Measurements from ENCODE around the gene ZBED2.
"Not testable (repeated sequence)": the region's sequence is repeated elsewhere in the genome, so short reads cannot be mapped to it uniquely, and the experiment has no call there.

ZBED2 gene, protein sequence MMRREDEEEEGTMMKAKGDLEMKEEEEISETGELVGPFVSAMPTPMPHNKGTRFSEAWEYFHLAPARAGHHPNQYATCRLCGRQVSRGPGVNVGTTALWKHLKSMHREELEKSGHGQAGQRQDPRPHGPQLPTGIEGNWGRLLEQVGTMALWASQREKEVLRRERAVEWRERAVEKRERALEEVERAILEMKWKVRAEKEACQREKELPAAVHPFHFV

DNA sequence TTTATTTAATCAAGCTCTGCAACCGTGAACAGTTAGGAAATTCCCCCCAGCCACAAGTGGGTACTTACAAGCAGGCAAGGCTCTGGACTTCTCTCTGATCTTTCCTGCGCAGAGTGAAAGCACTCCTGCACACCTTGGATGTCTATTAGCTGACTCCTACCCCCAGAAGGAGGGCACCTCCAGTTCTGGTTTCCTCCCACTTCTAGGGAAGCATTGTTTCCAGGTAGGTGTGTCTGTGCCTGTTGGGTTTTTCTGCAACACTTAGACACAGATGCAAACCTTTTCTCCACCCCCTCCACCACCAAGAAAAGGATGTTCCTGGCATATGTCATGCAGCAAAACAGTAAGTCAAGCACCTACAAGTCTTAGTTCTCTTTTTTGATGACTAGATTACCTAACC lies at the start of gene ZBED2:
Gene ZBED2, minus strand, starts transcription at position 115 of the 400 bp plus-strand sequence. CDS start 1,145 bp downstream, outside the sequence.
- no peak for DNase-seq

DNA sequence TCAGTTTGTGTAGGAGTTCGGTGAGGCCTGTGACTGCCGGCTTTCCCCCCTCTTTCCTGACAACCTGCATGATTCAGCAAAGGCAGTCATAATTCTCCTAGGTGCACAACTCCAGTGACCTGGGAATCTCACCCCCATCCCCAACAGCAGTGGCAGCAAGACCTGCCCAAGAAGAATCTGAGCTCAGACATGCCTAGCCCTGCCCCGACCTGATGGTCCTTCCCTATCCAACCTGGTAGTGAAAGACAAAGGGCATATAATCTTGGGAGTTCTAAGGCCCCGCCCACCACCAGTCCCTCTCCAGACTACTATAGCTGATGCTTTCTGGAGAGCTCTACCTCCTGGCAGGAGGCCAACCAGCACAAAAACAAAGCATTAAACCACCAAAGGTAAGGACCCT lies 44.2 kb upstream of the ZBED2 start:
- DNase-seq = no peak

DNA sequence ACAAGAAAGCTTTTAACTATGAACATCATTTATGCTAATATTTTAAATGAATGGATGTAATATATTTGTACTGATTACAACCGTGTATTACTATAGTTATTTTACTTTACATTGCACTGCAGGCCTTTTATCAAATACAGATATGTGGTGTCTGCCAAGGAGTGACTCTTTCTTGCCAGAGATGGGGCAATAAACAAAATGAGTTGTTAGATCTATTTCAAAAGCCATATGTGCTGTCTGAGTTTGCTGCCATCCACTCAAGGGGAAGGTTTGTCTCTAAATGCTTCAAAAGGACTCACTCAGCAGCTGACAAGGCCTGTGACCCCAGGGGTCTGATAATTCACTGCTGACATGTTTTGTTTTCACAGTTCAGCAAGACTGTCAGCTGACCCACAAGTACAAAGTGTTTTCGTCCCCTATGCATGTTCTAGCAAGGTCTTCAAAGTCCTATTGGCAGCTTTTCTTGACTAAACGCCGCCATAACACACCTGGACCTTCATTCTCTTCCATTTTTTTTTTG lies 41.3 kb upstream of the ZBED2 start:
- no peak for DNase-seq

DNA sequence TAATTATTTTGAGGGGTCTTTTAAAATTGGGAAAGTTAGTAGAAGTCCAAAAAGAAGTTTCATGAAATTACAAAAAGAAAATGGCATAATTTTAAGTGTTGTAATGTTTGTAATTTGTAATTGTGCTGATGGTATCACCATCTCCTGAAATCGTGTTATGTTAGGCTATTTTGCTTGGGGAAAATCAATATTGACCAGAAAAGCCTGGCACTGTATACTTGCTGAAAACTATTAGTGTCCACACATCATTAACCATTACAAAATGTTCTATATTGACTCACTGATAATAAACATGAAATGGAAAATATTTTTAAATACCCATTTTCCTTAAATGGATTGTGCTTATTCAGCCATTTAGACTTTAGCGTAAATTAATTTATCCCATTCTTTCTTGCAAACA lies 40.3 kb upstream of the ZBED2 start:
- DNase-seq = no peak

DNA sequence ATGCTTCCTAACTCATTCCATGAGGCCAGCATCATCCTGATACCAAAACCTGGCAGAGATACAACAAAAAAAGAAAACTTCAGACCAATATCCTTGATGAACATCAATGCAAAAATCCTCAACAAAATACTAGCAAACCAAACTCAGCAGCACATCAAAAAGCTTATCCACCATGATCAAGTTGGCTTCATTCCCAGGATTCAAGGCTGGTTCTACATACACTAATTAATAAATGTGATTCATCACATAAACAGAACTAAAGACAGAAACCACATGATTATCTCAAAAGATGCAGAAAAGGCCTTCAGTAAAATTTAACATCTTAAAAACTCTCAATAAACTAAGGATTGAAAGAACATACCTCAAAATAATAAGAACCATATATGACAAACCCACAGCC lies 35.5 kb upstream of the ZBED2 start:
- DNase-seq = not testable (repeated sequence)

DNA sequence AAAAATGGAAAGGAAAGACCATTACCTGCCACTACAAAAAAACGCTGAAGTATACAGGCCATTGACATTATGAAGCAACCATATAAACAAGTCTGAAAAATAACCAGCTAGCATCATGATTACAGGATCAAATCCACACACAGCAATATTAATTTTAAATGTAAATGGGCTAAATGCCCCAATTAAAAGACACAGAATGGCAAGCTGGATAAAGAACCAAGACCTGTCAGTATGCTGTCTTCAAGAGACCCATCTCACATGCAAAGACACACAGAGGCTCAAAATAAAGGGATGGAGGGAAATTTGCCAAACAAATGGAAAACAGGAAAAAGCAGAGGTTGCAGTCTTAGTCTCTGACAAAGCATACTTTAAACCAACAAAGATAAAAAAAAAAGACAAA lies 33.9 kb upstream of the ZBED2 start:
- not testable (repeated sequence) for DNase-seq

DNA sequence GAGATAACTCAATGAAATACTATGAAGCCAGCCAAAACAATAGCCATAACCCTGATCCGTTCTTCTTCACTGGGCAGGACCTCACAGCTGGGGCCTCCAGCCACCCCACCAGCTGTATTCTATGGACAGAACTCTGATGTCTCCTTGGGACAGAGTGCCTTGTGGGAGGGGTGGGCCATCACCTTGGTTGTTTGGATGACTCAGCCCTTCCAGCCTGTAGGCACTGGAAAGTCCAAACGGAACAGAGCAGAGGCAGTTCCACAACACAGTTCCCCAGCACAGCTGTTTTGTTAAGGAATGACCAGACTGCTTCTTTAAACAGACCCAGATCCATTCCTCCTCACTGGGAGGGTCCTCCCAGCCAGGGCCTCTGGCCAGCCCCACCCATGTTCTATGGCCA lies 31.9 kb upstream of the ZBED2 start:
- DNase-seq = no peak

DNA sequence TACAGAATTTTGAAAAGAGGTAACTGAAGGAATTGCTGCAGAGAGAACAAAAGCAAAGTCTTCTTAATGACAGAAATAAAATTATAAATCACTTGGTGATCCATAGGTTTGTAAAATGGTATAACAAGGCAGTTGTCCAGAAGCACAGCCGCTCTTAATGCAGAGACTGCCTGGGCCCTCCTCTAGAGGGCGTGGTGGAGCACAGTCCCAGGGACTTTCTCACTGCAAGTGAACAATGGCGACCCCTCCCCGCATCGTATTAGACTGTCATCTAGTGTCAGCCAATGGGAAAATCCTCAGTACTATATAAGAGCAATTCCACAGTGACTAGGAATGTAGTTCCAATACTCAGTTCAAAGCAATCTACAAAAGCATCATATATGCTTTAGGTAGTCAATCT lies 26.4 kb upstream of the ZBED2 start:
- no peak for DNase-seq

DNA sequence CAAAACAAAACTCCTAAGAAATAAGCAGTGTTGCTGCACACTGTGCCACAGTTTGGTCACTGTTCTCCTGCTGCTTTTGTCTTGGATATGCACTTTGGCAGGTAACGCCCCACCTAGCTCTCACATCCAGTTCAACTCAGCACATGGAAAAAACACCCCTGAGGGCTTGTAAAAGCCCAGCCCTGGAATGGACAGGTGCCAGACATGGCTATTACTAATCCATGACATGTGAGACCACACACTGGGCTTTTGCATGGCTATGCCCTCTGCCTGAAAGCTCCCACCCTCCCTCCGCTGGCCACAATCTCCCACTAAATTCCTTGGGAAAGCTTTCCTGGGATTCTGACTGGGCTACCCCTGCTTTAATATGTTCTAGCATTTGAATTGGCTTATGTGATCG lies 24.7 kb upstream of the ZBED2 start:
- no peak for DNase-seq

DNA sequence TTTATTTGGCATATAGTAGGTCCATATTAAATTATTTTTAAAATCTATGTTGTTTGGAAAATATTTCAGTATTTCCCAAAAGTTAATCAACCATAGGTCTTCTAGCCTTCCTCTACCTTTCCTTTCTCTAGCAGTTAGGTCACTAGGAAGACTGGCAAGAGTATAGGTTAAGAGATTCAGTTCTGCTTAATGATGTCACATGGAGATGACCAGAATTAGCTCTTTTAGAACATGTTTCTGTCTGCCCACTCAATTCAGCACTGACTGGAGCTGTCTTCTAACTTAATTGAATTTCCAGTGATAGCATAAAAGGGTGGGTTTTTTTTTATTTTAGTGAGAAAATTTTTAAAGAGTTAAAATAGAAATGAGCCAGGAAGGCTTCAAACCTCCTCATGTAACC lies 23.8 kb upstream of the ZBED2 start:
- no peak for DNase-seq

DNA sequence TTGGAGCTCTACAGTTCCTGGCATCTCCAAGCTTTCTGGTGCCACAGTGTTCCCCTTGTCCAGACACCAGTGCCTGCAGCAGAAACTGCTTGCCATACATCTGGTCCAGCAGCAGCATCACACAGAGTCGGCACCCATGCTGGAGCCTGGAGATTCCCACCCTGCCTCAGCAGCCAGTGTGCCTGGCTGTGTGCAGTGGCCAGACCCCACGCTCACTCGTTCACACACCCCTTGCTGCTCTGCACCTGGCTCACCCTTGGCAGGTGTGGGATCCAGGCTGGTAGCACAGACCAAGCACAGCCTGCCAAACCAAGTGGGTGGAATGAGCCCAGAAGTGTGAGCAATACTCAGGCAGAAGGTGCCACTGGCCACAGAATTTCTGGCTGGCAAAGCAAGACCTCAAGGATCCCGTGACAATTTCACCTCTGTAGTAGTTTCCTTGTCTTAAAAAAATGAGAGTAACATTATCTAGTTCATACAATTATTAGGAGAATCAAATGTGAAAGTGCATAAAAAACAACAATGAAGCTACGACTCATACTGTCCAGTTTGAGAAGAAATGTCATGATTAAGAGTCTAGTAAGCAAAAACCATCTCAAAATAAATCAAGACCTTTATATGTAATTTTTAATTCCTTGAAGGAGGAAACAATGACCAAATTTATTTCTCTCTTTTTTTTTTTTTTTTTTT lies 22.9 kb upstream of the ZBED2 start:
- no peak for DNase-seq

DNA sequence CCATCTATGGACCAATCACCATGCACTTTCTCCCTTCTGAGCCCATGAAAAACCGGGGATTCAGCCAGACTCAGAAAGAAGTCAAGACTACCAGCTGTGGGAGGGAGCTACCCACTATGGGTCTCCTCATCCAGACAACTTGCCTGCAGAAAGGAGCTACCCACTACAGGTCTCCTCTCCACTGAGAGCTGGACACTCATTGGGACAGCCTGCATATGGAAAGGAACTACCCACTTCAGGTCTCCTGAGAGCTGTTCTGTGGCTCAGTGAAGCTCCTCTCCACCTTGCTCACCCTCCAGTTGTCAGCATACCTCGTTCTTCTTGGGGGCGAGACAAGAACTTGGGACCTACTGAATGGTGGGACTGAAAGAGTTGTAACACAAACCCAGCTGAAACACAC lies 22.3 kb upstream of the ZBED2 start:
- DNase-seq = peak; percentile 73

DNA sequence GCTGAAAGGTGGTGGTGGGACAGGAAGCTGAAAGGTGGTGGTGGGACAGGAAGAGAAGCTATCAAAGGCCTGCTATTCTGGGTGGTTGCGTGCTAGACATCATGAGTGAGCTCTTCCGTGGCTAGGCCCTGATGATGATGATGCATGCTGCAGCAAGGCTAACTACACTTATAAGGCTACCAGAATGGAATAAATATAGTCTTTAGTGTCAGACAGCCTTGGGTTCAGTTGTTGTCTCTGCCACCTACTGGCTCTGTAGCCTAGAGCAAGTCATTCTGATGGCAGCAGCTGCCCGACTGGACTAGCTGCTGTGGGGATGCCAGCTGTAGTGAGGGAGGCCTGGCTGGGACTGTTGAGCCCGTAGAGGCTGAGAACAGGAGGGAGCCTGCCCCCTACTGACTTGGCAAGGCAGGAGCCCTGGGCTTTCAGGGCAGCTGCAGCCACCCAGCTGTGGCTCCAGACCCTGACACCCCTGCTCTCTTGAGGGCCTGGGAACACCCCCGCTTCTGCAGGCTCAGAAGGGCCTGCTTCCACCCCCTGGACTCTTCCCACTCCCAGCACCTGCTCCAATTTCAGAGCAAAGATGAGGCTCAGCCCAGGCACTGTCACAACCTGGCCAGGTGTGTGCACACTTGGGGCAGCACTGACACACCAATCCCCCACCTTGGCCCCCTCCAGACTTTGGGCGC lies 21.4 kb upstream of the ZBED2 start:
- peak; percentile 88 for DNase-seq

DNA sequence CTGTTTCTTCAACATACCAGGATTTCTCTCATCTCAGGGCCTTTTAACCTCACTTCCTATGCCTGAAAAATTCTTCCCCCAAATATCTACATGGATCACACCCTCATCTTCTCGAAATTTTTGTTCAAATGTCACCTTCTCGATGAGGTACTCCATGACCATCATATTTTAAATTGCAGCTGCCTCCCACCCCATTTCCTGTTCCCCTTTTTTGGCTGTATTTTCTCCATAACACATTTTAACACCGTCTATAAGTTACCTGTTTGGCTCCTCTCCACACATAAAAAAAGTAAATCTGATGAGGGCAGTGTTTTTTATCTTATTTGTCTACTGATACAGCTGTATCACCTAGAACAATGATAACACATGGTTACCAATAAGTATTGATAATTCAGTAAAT lies 20.7 kb upstream of the ZBED2 start:
- no peak for DNase-seq

DNA sequence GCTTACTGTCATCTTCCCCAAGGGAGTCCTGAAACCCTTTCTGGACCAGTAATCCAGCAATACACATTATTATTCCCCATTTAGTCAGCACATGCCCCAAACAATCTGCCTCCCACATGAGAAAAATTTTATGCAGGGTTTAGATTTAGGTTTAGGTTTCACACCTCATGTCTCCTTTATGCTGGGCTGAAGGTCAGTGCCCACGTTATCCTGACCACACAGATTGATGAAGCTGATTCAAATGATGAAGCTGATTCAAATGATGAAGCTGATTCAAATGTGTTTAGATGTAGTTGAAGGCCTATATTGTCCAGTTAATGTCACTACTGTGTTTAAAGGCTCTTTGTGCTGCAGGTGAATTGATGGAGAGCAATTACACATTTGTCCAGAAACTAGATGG lies 18.1 kb upstream of the ZBED2 start:
- DNase-seq = no peak

DNA sequence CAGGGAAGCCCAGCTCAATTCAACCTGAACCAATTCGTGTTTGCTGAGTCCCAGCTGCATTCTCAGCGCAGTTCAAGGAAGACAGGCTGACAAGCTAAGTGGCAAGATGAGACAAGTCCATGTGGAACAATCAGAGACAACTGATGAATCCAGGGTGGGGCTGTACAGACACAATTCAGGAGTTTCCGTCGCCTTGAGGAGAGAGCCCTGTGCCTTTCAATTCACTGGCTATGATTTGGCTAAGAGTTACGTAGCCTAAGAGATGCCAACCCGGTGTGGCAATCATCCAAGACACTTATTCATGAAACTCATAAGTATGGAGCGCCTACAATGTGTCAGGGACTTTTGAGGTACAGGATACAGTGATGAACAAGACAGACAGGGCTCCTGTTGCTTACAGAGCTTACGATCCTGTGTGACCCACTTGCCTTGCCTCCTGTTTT lies 15.5 kb upstream of the ZBED2 start:
- DNase-seq = peak; percentile 78

DNA sequence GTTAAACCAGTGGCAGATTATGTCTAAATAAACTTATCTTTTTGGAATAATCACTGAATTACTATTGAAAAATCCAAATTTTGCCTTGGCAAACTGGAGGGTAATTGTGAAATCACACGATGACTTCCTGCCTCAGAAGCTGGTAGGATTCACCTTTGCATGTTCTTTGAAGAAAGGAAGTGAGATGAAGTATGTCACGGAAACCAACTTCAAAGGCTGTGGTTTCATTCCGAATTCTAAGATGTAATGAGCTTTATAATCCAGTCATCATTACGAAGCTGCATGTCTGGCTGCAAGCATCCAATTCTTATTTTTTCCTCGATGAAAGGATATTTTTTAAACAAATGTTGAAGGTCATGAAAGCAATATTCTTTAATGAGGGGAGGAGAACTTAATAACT lies 15.0 kb upstream of the ZBED2 start:
- DNase-seq = no peak

DNA sequence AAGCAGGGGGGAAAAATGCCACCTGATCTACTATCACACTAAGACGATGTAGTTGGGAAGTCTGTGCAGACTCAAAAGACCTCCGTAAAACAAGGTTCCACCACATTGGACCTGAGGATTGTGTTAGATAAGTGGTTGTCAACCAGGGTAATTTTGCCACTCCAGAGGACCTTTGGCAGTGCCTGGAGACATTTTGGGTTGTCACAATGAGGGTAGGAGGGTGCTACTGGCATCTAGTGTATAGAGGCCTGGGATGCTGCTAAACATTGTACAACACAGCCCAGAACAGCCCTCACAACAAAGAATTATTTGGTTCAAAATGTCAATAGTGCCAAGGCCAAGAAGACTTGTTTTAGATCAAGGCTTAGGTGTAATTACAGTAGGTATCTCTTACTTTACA lies 14.6 kb upstream of the ZBED2 start:
- no peak for DNase-seq

DNA sequence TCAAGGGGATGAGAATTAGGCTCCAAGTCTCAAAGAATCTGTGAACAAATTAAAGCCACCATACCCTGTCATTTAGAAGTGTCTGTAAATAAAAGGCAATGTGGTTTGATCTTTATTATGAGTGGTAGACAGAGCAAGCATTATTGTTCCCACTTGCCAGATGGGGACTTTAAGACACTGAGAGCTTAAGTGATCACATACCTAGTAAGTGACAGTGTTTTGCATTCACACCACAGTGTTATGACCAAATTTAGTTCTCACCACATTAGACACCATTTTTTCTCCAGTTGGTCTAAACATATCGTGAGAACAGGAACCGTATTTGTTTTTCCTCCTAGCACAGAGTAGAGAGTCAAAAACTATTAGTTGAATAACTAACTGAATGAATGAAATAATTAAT lies 13.2 kb upstream of the ZBED2 start:
- no peak for DNase-seq

DNA sequence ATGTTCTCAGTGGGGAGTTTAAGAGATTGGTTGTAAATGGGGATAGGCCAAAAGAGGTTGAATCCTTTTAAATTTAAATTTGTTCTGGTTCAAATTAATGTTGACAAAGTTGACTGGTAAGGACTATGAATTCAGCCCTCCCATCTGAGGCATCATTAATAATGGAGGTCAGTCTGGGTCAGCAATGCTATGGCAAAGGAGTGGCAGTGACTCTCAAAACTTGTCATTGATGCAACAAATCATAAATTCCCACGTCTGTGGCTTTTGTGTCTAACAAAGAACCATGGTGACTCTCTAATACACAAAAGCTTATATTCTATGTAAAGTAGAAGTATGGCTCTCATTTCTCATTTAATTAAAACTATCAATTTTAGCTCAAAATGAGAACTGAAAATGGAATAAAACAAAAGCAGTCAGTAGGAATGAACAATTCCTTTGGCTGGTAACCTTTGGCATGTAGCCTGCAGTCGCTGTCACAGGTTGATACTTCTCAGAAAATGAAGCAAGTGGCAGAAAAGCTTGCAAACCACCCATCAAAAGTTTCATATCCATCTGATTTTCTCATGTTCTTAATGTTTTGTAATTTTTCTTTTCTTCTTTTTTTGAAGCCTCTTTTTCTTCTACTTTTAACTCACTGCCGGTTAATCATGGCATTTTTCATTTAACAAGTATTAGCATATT lies 12.2 kb upstream of the ZBED2 start:
- DNase-seq = no peak

DNA sequence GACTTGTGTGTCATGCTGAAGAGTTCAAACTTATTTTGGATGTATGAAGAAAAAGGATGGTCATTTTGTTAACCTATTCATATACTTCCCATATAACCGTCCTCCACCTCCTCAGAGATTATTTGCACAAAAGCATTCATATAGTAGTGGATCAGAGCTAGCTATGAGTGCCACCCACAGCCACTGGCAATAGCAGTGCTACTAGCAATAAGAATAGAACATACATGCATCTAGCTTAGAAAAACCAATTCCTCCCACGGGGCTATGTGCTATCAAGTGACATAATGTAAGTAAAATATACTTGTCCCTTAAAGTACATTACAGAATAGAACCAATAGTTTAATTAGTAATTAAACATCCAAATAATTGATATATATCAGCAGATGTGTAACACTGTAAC lies 10.3 kb upstream of the ZBED2 start:
- DNase-seq = no peak

DNA sequence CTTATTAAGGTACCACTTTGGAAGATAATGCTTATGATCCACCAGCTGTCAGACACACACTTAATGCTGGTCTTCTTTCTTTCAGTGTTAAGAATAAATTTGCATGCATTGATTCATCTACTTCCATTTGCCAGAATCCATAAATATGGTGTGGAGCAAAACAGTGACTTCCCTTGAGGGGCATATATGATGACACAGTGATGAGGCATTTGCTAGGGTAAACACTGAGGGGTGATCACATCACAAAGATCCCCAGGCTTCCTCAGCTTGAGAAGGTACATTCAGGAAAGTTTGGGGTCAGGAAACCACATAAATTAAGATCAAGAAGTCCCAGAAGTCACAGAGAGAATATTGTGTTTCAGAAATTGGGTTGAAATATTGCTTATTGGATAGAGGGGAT lies 9.9 kb upstream of the ZBED2 start:
- DNase-seq = no peak

DNA sequence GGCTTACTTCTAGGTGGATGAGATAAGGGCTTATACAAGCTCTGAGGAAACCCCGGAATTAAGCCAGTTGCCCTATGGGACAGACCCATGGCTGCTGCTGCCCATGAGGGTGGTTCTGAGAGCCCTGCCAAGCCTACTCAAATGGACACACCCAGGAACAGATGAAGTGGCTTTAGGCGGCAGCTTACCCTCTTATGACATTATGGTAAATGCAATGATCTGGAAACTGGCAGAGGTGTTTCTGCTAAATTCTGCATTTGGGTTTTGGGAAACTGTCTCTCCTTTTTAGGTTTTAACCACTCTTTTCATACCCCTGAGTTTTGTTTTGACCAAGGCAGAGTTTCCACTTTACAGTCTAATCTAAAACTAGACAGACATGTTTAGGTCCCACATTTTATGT lies 9.0 kb upstream of the ZBED2 start:
- no peak for DNase-seq

DNA sequence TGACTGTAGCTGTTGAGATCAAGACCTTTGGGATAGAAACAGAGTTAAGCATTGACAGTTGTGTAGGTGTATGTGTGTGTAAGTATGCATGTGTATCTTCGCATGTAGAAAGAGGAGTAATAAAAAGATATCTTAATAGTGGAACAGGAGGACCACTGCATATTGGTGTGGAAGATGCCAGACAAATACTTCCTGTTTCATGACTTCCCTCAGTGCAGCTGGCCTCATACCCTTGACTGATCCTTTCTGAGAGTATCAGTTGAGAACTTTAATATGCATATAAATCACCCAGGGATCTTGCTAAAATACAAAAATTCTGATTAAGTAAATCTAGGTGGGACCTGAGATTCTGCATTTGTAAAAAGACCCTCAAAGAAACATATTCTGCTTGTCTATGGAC lies 8.5 kb upstream of the ZBED2 start:
- DNase-seq = no peak
